SK-N-SH (cell line): Measurements from ENCODE around the gene ERC2.

ENCODE experiments used
- FOXJ3 ChIP-seq: sonication (generic); formaldehyde crosslinking; IDR thresholded peaks from 2 replicates; pipeline ENCODE4 v1.5.1; 2020; ENCODE audit warnings: mild to moderate bottlenecking, missing genetic modification reagents
- POLR2AphosphoS5 ChIP-seq: IDR thresholded peaks from 2 replicates; pipeline ENCODE4 v1.6.1; 2012; ENCODE audit warnings: low read depth, low read length
- TF ChIP-seq, protein P1 (sequence below): fragments of 200-600 bp; sonication (generic); IDR thresholded peaks from 2 replicates; pipeline ENCODE4 v1.6.1; 2017; ENCODE audit warnings: antibody characterized with exemption, mild to moderate bottlenecking, moderate library complexity
- TF ChIP-seq, protein P2 (sequence below): IDR thresholded peaks from 2 replicates; pipeline ENCODE4 v1.6.1; 2012; ENCODE audit warnings: mild to moderate bottlenecking, low read depth, low read length, moderate library complexity
- TF ChIP-seq, protein P3 (sequence below): IDR thresholded peaks from 2 replicates; pipeline ENCODE4 v1.4.0; 2012; ENCODE audit warnings: low read depth, borderline replicate concordance

DNA sequence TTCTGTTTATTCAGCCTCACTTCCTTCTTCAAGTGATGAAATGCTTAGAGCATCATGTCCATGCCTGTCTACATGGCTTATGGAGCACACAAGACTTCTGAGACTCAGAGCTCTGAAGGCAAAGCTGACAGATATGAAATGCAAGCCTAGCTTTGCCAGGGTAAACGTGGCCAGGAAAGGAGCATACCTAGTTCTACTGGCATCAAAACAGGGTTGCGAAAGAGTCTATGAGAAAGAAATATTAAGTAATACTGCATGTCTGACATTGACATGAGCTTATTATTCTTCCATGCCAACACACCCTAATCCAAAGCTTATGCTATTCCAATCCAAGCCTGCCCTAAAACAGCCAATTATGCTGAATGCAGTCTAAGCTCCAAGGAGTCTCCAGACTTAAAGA is 391.5 kb downstream of the ERC2 start:
- TF ChIP-seq, protein P1, sequence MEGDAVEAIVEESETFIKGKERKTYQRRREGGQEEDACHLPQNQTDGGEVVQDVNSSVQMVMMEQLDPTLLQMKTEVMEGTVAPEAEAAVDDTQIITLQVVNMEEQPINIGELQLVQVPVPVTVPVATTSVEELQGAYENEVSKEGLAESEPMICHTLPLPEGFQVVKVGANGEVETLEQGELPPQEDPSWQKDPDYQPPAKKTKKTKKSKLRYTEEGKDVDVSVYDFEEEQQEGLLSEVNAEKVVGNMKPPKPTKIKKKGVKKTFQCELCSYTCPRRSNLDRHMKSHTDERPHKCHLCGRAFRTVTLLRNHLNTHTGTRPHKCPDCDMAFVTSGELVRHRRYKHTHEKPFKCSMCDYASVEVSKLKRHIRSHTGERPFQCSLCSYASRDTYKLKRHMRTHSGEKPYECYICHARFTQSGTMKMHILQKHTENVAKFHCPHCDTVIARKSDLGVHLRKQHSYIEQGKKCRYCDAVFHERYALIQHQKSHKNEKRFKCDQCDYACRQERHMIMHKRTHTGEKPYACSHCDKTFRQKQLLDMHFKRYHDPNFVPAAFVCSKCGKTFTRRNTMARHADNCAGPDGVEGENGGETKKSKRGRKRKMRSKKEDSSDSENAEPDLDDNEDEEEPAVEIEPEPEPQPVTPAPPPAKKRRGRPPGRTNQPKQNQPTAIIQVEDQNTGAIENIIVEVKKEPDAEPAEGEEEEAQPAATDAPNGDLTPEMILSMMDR: no peak
- TF ChIP-seq POLR2AphosphoS5: no peak
- TF ChIP-seq, protein P2, sequence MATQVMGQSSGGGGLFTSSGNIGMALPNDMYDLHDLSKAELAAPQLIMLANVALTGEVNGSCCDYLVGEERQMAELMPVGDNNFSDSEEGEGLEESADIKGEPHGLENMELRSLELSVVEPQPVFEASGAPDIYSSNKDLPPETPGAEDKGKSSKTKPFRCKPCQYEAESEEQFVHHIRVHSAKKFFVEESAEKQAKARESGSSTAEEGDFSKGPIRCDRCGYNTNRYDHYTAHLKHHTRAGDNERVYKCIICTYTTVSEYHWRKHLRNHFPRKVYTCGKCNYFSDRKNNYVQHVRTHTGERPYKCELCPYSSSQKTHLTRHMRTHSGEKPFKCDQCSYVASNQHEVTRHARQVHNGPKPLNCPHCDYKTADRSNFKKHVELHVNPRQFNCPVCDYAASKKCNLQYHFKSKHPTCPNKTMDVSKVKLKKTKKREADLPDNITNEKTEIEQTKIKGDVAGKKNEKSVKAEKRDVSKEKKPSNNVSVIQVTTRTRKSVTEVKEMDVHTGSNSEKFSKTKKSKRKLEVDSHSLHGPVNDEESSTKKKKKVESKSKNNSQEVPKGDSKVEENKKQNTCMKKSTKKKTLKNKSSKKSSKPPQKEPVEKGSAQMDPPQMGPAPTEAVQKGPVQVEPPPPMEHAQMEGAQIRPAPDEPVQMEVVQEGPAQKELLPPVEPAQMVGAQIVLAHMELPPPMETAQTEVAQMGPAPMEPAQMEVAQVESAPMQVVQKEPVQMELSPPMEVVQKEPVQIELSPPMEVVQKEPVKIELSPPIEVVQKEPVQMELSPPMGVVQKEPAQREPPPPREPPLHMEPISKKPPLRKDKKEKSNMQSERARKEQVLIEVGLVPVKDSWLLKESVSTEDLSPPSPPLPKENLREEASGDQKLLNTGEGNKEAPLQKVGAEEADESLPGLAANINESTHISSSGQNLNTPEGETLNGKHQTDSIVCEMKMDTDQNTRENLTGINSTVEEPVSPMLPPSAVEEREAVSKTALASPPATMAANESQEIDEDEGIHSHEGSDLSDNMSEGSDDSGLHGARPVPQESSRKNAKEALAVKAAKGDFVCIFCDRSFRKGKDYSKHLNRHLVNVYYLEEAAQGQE: no peak
- TF ChIP-seq FOXJ3 (CRISPR knock-in tag): no peak
- TF ChIP-seq, protein P3, sequence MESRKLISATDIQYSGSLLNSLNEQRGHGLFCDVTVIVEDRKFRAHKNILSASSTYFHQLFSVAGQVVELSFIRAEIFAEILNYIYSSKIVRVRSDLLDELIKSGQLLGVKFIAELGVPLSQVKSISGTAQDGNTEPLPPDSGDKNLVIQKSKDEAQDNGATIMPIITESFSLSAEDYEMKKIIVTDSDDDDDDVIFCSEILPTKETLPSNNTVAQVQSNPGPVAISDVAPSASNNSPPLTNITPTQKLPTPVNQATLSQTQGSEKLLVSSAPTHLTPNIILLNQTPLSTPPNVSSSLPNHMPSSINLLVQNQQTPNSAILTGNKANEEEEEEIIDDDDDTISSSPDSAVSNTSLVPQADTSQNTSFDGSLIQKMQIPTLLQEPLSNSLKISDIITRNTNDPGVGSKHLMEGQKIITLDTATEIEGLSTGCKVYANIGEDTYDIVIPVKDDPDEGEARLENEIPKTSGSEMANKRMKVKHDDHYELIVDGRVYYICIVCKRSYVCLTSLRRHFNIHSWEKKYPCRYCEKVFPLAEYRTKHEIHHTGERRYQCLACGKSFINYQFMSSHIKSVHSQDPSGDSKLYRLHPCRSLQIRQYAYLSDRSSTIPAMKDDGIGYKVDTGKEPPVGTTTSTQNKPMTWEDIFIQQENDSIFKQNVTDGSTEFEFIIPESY: no peak
